ENCODE results near the gene DNAJC30.

GRCh38 chr7:73642834-73643233 is 40.4 kb downstream of the DNAJC30 start:
- no peak for TF ChIP-seq POLR2A (IDR thresholded peaks at IDR 0.05)
- no peak for TF ChIP-seq CTCF (IDR thresholded peaks at IDR 0.05)

Measured in adrenal gland (tissue), 5 donors.